SK-N-MC (cell line): ENCODE results near the gene TELO2.

Experiments used
- EZH2 ChIP-seq: fragments of 200-600 bp; sonication (generic); IDR thresholded peaks from one replicate; pipeline ENCODE4 v1.6.1; 2017; ENCODE audit warnings: antibody characterized with exemption
- POLR2AphosphoS5 ChIP-seq: IDR thresholded peaks from 2 replicates; pipeline ENCODE4 v1.6.1; 2012; ENCODE audit warnings: mild to moderate bottlenecking, low read depth, low read length, borderline replicate concordance

DNA sequence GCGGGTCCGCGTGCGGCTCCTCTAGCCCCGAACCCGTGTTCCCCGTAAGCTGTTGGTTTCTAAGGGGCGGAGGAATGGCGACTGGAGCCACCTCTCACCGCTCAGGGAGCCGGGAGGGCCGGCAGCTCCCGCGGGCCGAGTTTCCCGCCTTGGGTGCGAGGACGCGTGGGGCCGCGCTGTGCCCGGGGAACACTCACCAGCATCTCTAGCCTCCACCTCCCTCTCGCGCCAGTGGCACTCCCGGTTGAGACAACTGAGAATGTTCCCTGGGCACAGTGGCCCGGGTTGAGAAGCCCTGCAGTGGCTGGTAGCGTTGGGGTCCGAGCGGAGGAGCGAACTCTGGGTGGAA lies 560 bp downstream of the TELO2 start:
- no peak for TF ChIP-seq POLR2AphosphoS5
- no peak for TF ChIP-seq EZH2
